CD4-positive, CD25-positive, alpha-beta regulatory T cell (primary cell): ENCODE data around the gene TOMM22. TPM values are rescaled to one million over a fixed set of nuclear protein-coding genes. Genes with fewer than 3 reads are reported as not detected.
A peak's percentile ranks its signal among the peaks of the same experiment; 100 is the strongest.

Source experiments
- ATAC-seq, 2 donors: fragments of 150-1000 bp; cut with Tn5 transposase; one replicate each; pipeline ENCODE4 v1.10.0; 2021; ENCODE audit warnings: low read depth in 2 of 2, moderate number of reproducible peaks in 2 of 2, moderate library complexity in 1 of 2
- DNase-seq, 3 donors: peaks; one replicate each; pipeline versions ENCODE4 v3.0.0 to v3.0.0-alpha.2; 2012 to 2022; ENCODE audit warnings: mixed read lengths in 1 of 3
- H3K27ac ChIP-seq: one replicate; pipeline ENCODE4 v1.7.0; 2013; ENCODE audit warnings: mild to moderate bottlenecking, low read length; ENCODE audit not compliant: insufficient read depth, poor library complexity, severe bottlenecking
- H3K27me3 ChIP-seq: one replicate; pipeline ENCODE4 v1.7.0; 2013; ENCODE audit warnings: low read length; ENCODE audit not compliant: control insufficient read depth, insufficient read depth
- H3K36me3 ChIP-seq: one replicate; pipeline ENCODE4 v1.7.0; 2013; ENCODE audit warnings: mild to moderate bottlenecking, low read length, moderate library complexity; ENCODE audit not compliant: control insufficient read depth, insufficient read depth
- H3K4me1 ChIP-seq: 2 replicates; pipeline ENCODE4 v1.7.0; 2013; ENCODE audit warnings: mild to moderate bottlenecking, low read length; ENCODE audit not compliant: insufficient read depth, control insufficient read depth, poor library complexity, severe bottlenecking
- H3K4me3 ChIP-seq: one replicate; pipeline ENCODE4 v1.7.0; 2013; ENCODE audit warnings: low read depth, mild to moderate bottlenecking, low read length, moderate library complexity
- H3K9me3 ChIP-seq, 2 experiments: 1 replicate in 1 of 2; 2 replicates in 1 of 2; pipeline ENCODE4 v1.7.0; 2013; ENCODE audit warnings: low read length in 2 of 2, mild to moderate bottlenecking in 1 of 2, moderate library complexity in 1 of 2; ENCODE audit not compliant: control insufficient read depth in 2 of 2
- H3K27ac Mint-ChIP-seq, 3 donors: one replicate each; pipeline ENCODE4 v1.8.0; 2020 to 2022; ENCODE audit warnings: mild to moderate bottlenecking in 3 of 3, mixed read lengths in 3 of 3, moderate library complexity in 2 of 3
- H3K27me3 Mint-ChIP-seq: one replicate; pipeline ENCODE4 v1.8.0; 2022; ENCODE audit warnings: mild to moderate bottlenecking, mixed read lengths
- H3K36me3 Mint-ChIP-seq: one replicate; pipeline ENCODE4 v1.8.0; 2020; ENCODE audit warnings: mixed read lengths
- H3K4me1 Mint-ChIP-seq, 4 donors: one replicate each; pipeline ENCODE4 v1.8.0; 2020 to 2022; ENCODE audit warnings: mixed read lengths in 4 of 4, mild to moderate bottlenecking in 1 of 4
- H3K4me3 Mint-ChIP-seq, 4 donors: one replicate each; pipeline ENCODE4 v1.8.0; 2020 to 2022; ENCODE audit warnings: mild to moderate bottlenecking in 4 of 4, mixed read lengths in 4 of 4, moderate library complexity in 3 of 4
- H3K9me3 Mint-ChIP-seq, 7 donors: one replicate each; pipeline ENCODE4 v1.8.0; 2020 to 2022; ENCODE audit warnings: mixed read lengths in 7 of 7, mild to moderate bottlenecking in 3 of 7, moderate library complexity in 2 of 7
- polyA plus RNA-seq, 4 donors: library from polyadenylated mRNA; unstranded; fragments of 300-500 nt; fragmentation: Illumina TruSeq; gene quantifications; one replicate each; pipeline ENCODE4 v1.2.3, GENCODE V29; 2021
- total RNA-seq: library from RNA; stranded (reverse); gene quantifications from one replicate; pipeline ENCODE4 v1.2.3, GENCODE V29; 2022

The TOMM22 gene
- total and polyA plus RNA-seq, 5 donors from 2014 or later = 58.4 to 72.7 (median 63.5) TPM

GRCh38 chr22:38729946-38730345 lies 48.2 kb downstream of the TOMM22 start:
- H3K36me3 Mint-ChIP-seq = peaks cover 44% of the 10 kb centered on the region
- H3K9me3 Mint-ChIP-seq = no peaks in the 10 kb centered on the region
- Histone ChIP-seq H3K4me3 (no peak overlapping the region), H3K27ac (no peak overlapping the region), H3K36me3 (peaks cover 70% of the 10 kb centered on the region), H3K27me3 (no peaks in the 10 kb centered on the region), H3K4me1 (peaks cover 8% of the 10 kb centered on the region), H3K9me3 (no peaks in the 10 kb centered on the region)
- DNase-seq (no peak), ATAC-seq (no peak)
- H3K4me3 Mint-ChIP-seq = peak overlapping the region in 1 of 4 donors; percentile 63
- H3K4me1 Mint-ChIP-seq = peaks cover 9 to 33% (median 19%) of the 10 kb centered on the region in 4 donors
- peak overlapping the region in 1 of 3 donors; percentile 82 for H3K27ac Mint-ChIP-seq
- no peaks in the 10 kb centered on the region for H3K27me3 Mint-ChIP-seq

- H3K27ac Mint-ChIP-seq = peak overlapping the region in 1 of 3 donors; percentile 82
- H3K9me3 ChIP-seq = no peaks in the 10 kb centered on the region
- H3K4me1 ChIP-seq = peaks cover 8% of the 10 kb centered on the region
- H3K9me3 Mint-ChIP-seq = no peaks in the 10 kb centered on the region
- DNase-seq (no peak), ATAC-seq (no peak)
- H3K27ac ChIP-seq = no peak overlapping the region
- H3K27me3 Mint-ChIP-seq = no peaks in the 10 kb centered on the region
- no peaks in the 10 kb centered on the region for H3K27me3 ChIP-seq
- peak overlapping the region in 2 of 4 donors; percentile 16 to 63 for H3K4me3 Mint-ChIP-seq
- H3K4me1 Mint-ChIP-seq = peaks cover 5 to 34% (median 17%) of the 10 kb centered on the region in 4 donors
- H3K36me3 ChIP-seq = peaks cover 71% of the 10 kb centered on the region
- H3K36me3 Mint-ChIP-seq = peaks cover 39% of the 10 kb centered on the region
- H3K4me3 ChIP-seq = no peak overlapping the region
These were observed 48.7 kb downstream of the TOMM22 start for GRCh38 chr22:38730411-38730871.

DNA sequence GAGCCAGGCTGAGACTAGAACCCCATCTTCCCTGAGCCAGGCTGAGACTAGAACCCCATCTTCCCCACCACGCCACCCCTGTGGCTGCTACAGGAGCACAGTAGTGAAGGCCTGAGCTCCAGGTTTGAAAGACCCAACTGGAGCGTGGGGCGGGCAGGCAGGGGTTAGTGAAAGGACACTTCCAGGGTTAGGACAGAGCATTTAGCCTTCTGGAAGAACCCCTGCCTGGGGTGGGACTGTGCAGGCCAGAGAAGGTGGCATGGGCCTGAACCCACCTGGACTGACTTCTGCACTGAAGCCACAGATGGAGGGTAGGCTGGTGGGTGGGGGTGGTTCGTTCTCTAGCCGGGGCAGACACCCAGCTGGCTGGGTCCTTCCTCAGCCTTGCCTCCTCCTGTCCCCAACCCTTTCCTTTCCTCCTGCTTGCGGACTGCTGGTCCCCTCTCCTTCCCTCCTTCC lies 50.0 kb downstream of the TOMM22 start:
- H3K9me3 Mint-ChIP-seq = no peaks in the 10 kb centered on the region
- peak overlapping the region in 2 of 3 donors; percentile 63 to 85 for H3K27ac Mint-ChIP-seq
- Histone ChIP-seq H3K4me1 (peaks cover 11% of the 10 kb centered on the region), H3K27ac (no peak overlapping the region), H3K27me3 (no peaks in the 10 kb centered on the region), H3K36me3 (peaks cover 71% of the 10 kb centered on the region), H3K4me3 (no peak overlapping the region), H3K9me3 (no peaks in the 10 kb centered on the region)
- DNase-seq = no peak
- no peaks in the 10 kb centered on the region for H3K27me3 Mint-ChIP-seq
- H3K4me1 Mint-ChIP-seq = peaks cover 5 to 42% (median 14%) of the 10 kb centered on the region in 4 donors
- H3K36me3 Mint-ChIP-seq = peaks cover 33% of the 10 kb centered on the region
- no peak for ATAC-seq
- peak overlapping the region in 2 of 4 donors; percentile 33 to 57 for H3K4me3 Mint-ChIP-seq

GRCh38 chr22:38732251-38732815 lies 50.6 kb downstream of the TOMM22 start:
- Mint-ChIP-seq H3K4me1 (peaks cover 5 to 47% (median 16%) of the 10 kb centered on the region in 4 donors), H3K4me3 (peak overlapping the region in 2 of 4 donors; percentile 33 to 57), H3K9me3 (no peaks in the 10 kb centered on the region), H3K36me3 (peaks cover 36% of the 10 kb centered on the region), H3K27ac (peak overlapping the region; percentile 63 to 85 (median 80)), H3K27me3 (no peaks in the 10 kb centered on the region)
- no peak for DNase-seq
- no peaks in the 10 kb centered on the region for H3K27me3 ChIP-seq
- H3K4me3 ChIP-seq = no peak overlapping the region
- no peak for ATAC-seq
- no peaks in the 10 kb centered on the region for H3K9me3 ChIP-seq
- H3K36me3 ChIP-seq = peaks cover 71% of the 10 kb centered on the region
- H3K27ac ChIP-seq = no peak overlapping the region
- peaks cover 17% of the 10 kb centered on the region for H3K4me1 ChIP-seq

DNA sequence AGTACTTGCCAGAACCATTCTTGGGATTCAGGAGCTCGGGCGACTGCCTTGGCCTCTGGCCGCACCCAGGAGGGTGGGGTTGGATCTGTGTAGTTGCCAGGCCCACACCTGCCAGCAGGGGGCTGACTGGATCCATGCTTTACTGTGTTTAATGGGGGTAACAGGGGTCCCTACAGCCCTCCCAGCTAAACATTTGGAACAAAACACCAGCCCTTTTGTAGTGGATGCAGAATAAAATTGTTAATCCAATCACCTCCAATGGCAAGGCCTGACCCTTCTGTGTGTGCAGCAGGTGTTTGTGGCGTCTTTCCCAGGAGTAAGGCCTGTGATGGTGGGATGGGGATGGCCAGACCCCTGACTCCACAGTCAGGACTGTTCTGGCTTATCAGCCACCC lies 51.6 kb downstream of the TOMM22 start:
- peak overlapping the region in 3 of 4 donors; percentile 4 to 75 (median 19) for H3K4me3 Mint-ChIP-seq
- Histone ChIP-seq H3K9me3 (no peaks in the 10 kb centered on the region), H3K27me3 (no peaks in the 10 kb centered on the region), H3K4me3 (no peak overlapping the region), H3K4me1 (peaks cover 23% of the 10 kb centered on the region), H3K36me3 (peaks cover 71% of the 10 kb centered on the region), H3K27ac (peak overlapping the region; percentile 52)
- DNase-seq = peak in 1 of 3 donors; percentile 65
- H3K27me3 Mint-ChIP-seq = no peaks in the 10 kb centered on the region
- no peaks in the 10 kb centered on the region for H3K9me3 Mint-ChIP-seq
- H3K27ac Mint-ChIP-seq = peak overlapping the region; percentile 59 to 86 (median 80)
- H3K36me3 Mint-ChIP-seq = peaks cover 40% of the 10 kb centered on the region
- peak; percentile 43 to 57 for ATAC-seq
- peaks cover 5 to 57% (median 21%) of the 10 kb centered on the region in 4 donors for H3K4me1 Mint-ChIP-seq

DNA sequence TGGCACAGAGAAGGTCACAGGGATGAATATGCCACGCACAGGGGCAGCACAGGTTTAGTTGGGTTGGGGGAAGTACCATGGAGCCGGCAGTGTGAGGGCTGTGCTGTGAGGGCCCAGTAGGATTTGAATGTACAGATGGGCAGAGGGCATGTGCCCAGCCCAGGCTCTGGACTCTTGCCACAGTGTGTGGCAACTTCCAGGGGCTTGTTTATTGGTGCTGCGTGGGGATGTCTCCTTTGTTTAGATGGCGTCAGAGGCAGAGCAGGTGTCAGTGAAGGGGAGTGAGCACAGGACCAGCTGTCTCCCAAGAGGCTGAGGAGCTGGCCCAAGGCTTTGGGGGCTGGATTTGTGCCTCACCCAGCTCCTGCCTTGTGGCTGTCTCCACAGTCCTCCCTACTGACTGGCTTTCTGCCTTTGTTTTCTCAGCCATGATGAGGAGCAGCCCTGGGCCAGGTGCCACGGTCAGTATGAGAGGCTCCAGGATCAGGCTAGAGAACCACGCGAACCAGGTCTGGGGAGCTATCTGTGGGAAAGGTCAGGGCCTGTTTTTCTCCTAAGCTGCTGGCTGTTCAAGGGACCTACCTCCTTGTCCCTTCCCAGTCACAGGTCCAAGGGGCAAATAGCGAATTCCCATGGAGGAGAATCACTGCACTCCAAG lies 52.1 kb downstream of the TOMM22 start:
- peak overlapping the region in 1 of 4 donors; percentile 77 for H3K4me3 Mint-ChIP-seq
- DNase-seq = no peak
- peaks cover 5 to 58% (median 22%) of the 10 kb centered on the region in 4 donors for H3K4me1 Mint-ChIP-seq
- H3K9me3 Mint-ChIP-seq = no peaks in the 10 kb centered on the region
- no peaks in the 10 kb centered on the region for H3K27me3 ChIP-seq
- H3K27ac Mint-ChIP-seq = peak overlapping the region; percentile 80 to 86 (median 85)
- H3K27ac ChIP-seq = peak overlapping the region; percentile 52
- no peak overlapping the region for H3K4me3 ChIP-seq
- peaks cover 71% of the 10 kb centered on the region for H3K36me3 ChIP-seq
- H3K9me3 ChIP-seq = no peaks in the 10 kb centered on the region
- H3K4me1 ChIP-seq = peaks cover 23% of the 10 kb centered on the region
- no peaks in the 10 kb centered on the region for H3K27me3 Mint-ChIP-seq
- H3K36me3 Mint-ChIP-seq = peaks cover 37% of the 10 kb centered on the region
- ATAC-seq = peak in 1 of 2 donors; percentile 1

DNA sequence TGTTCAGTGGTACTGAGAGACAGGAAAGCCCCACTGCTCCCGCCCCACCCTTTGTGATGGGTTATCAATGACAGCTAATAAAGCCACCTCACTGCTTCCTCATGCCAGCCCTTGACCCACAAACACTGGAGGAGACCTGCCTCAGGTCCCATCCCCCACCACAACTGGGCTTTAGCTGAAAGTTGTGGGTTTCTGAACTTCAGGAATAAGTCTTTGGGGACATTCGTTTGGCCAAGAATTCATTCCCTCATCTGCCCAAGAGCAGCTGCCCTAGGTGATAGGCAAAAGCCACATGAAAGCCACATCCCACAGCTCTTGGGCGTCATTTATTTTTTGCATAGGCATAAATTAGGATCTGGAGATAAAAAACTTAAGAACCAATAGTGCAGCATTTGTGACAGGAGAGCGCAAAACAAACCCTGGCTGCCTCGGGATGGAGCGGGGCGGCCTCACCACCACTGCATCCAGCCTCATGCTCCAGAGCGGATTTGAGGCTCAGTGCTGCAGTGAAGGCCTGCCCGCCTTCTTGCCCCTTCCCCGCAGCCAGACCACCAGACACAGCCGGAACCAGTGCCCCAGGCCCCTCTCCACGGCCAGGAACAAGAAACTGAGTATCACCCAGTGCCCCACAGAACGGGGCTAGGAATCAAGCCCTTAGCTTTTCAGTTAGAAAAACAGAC lies 52.8 kb downstream of the TOMM22 start:
- DNase-seq = no peak
- Mint-ChIP-seq H3K4me1 (peaks cover 5 to 55% (median 22%) of the 10 kb centered on the region in 4 donors), H3K9me3 (no peaks in the 10 kb centered on the region), H3K27me3 (no peaks in the 10 kb centered on the region), H3K36me3 (peaks cover 37% of the 10 kb centered on the region), H3K4me3 (peak overlapping the region in 2 of 4 donors; percentile 43 to 77), H3K27ac (peak overlapping the region; percentile 80 to 90 (median 89))
- no peak for ATAC-seq
- H3K4me1 ChIP-seq = peaks cover 23% of the 10 kb centered on the region
- no peaks in the 10 kb centered on the region for H3K9me3 ChIP-seq
- H3K4me3 ChIP-seq = no peak overlapping the region
- H3K27me3 ChIP-seq = no peaks in the 10 kb centered on the region
- peak overlapping the region; percentile 45 for H3K27ac ChIP-seq
- peaks cover 71% of the 10 kb centered on the region for H3K36me3 ChIP-seq
